GM23248 (cell line): ENCODE results near the gene TTYH3. TPM values are rescaled to one million over a fixed set of nuclear protein-coding genes. Genes with fewer than 3 reads are reported as not detected.

Experiments
- DNase-seq: peaks from one replicate; pipeline ENCODE4 v3.0.0-alpha.2; 2015
- H2AFZ ChIP-seq: fragments of 200-600 bp; sonication (generic); 2 replicates; pipeline ENCODE4 v1.6.1; 2016; ENCODE audit warnings: antibody characterized with exemption
- H3F3A ChIP-seq: fragments of 200-600 bp; sonication (generic); 2 replicates; pipeline ENCODE4 v1.6.1; 2016; ENCODE audit warnings: mild to moderate bottlenecking, antibody characterized with exemption, mixed run types; ENCODE audit not compliant: insufficient read depth
- H3K27ac ChIP-seq: fragments of 200-600 bp; sonication (generic); 2 replicates; pipeline ENCODE4 v1.5.1; 2016; ENCODE audit warnings: mild to moderate bottlenecking
- H3K27me3 ChIP-seq: fragments of 200-600 bp; sonication (generic); replicated peaks from 2 replicates; pipeline ENCODE4 v1.6.1; 2016; ENCODE audit warnings: mild to moderate bottlenecking; ENCODE audit not compliant: insufficient read depth
- H3K36me3 ChIP-seq: fragments of 200-600 bp; sonication (generic); 2 replicates; pipeline ENCODE4 v1.6.1; 2016; ENCODE audit warnings: low read depth, mild to moderate bottlenecking
- H3K4me1 ChIP-seq: fragments of 200-600 bp; sonication (generic); 2 replicates; pipeline ENCODE4 v1.6.1; 2016; ENCODE audit warnings: mild to moderate bottlenecking; ENCODE audit not compliant: insufficient read depth
- H3K4me2 ChIP-seq: fragments of 200-600 bp; sonication (generic); one replicate; pipeline ENCODE4 v1.6.1; 2016; ENCODE audit warnings: mild to moderate bottlenecking; ENCODE audit not compliant: unreplicated experiment
- H3K4me3 ChIP-seq: fragments of 200-600 bp; sonication (generic); 2 replicates; pipeline ENCODE4 v1.5.1; 2016; ENCODE audit warnings: mild to moderate bottlenecking
- H3K79me2 ChIP-seq: fragments of 200-600 bp; sonication (generic); 2 replicates; pipeline ENCODE4 v1.6.1; 2016; ENCODE audit warnings: mild to moderate bottlenecking; ENCODE audit not compliant: insufficient read depth
- H3K9ac ChIP-seq: fragments of 200-600 bp; sonication (generic); 2 replicates; pipeline ENCODE4 v1.6.1; 2016; ENCODE audit warnings: mild to moderate bottlenecking
- H3K9me2 ChIP-seq: fragments of 200-600 bp; sonication (generic); 2 replicates; pipeline ENCODE4 v1.6.1; 2016; ENCODE audit warnings: mixed run types, mild to moderate bottlenecking, moderate library complexity; ENCODE audit not compliant: insufficient read depth
- H3K9me3 ChIP-seq: fragments of 200-600 bp; sonication (generic); one replicate; pipeline ENCODE4 v1.6.1; 2017; ENCODE audit warnings: low read depth
- H4K20me1 ChIP-seq: fragments of 200-600 bp; sonication (generic); 2 replicates; pipeline ENCODE4 v1.6.0; 2016; ENCODE audit not compliant: insufficient read depth
- EZH2 ChIP-seq: fragments of 200-600 bp; sonication (generic); IDR thresholded peaks from 2 replicates; pipeline ENCODE4 v1.6.1; 2018; ENCODE audit warnings: antibody characterized with exemption, mild to moderate bottlenecking; ENCODE audit not compliant: insufficient read depth, poor library complexity, severe bottlenecking
- EZH2phosphoT487 ChIP-seq: fragments of 200-600 bp; sonication (generic); IDR thresholded peaks from 2 replicates; pipeline ENCODE4 v1.6.1; 2018; ENCODE audit warnings: antibody characterized with exemption, moderate library complexity, mild to moderate bottlenecking, low read depth; ENCODE audit not compliant: insufficient read depth
- WGBS, 2 experiments: methylation state at CpG; one replicate each; pipeline ENCODE4 v1.1.6; 2015 to 2017; ENCODE audit warnings: low lambda C conversion rate in 2 of 2, low coverage in 1 of 2; ENCODE audit errors: missing lambda C conversion rate in 2 of 2; 5-methylcytosine and 5-hydroxymethylcytosine counted together
- in situ Hi-C: fragments of 300-500 bp; cut with MboI; formaldehyde crosslinking; loops from 2 replicates; pipeline ENCODE4 v1.15.0; 2020
- polyA plus RNA-seq: library from polyadenylated mRNA; unstranded; fragments of >200 nt; fragmentation: Nextera tagmentation; extraction: Ambion mirVana; gene quantifications from 2 replicates; pipeline ENCODE4 v1.2.1, GENCODE V29; 2016
- total RNA-seq: library from RNA; depleted of rRNA; stranded (reverse); fragments of >200 nt; shearing (Covaris generic); gene quantifications from 2 replicates; pipeline ENCODE4 v1.2.3, GENCODE V29; 2014; rRNA removed

TTYH3 gene
- total and polyA plus RNA-seq, 2 experiments from 2014 or later: 25.3 to 46.0 TPM

DNA sequence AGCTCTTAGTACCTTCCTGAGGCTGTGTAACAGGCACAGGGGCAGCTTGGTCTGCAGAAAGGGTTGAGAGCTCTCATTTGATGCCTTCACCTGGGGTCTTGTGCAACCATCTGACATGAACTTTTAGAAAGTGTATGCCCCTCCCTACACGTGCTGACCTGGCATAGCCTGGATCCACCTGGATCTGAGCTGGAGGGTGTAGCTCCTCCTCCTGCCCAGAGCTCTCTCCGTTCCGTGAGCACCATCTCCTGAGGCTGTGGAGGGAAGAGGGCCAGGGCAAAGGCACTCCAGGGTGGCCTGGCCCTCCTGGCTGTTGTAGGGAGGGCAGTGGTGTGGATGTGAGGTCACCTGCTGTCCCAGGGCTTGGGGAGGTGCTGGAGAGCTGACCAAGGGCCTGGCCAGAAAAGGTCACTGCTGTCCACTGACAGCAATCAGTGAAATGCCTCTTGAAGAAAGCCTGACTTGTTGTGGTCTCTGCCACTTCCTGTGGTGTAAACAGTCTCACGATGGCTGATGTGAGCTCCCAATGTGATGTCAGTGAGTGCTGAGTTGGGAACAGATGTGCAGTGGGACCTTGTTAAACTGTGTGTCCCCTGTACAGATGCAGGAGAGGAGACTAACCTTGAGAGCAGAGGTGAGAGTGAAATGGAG, 79.2 kb downstream of the TTYH3 start:
- no peak overlapping the region for H3K9ac ChIP-seq
- no peak overlapping the region for H2AFZ ChIP-seq
- no peaks in the 10 kb centered on the region for H4K20me1 ChIP-seq
- no peaks in the 10 kb centered on the region for H3K27me3 ChIP-seq
- in situ Hi-C loops: loop anchor here (25.0 kb wide), 1 partner anchor 451 kb away; no protein-coding TSS in a partner anchor
- H3K36me3 ChIP-seq: no peaks in the 10 kb centered on the region
- no peaks in the 10 kb centered on the region for H3F3A ChIP-seq
- no peaks in the 10 kb centered on the region for H3K9me2 ChIP-seq
- DNase-seq: no peak
- WGBS, 2 experiments: 63 to 66% methylated on average over 4 of the region's 4 CpGs
- TF ChIP-seq EZH2: no peak
- no peak for TF ChIP-seq EZH2phosphoT487
- no peaks in the 10 kb centered on the region for H3K9me3 ChIP-seq
- no peak overlapping the region for H3K27ac ChIP-seq
- H3K4me3 ChIP-seq: no peak overlapping the region
- no peak overlapping the region for H3K4me2 ChIP-seq
- no peaks in the 10 kb centered on the region for H3K79me2 ChIP-seq
- no peaks in the 10 kb centered on the region for H3K4me1 ChIP-seq

DNA sequence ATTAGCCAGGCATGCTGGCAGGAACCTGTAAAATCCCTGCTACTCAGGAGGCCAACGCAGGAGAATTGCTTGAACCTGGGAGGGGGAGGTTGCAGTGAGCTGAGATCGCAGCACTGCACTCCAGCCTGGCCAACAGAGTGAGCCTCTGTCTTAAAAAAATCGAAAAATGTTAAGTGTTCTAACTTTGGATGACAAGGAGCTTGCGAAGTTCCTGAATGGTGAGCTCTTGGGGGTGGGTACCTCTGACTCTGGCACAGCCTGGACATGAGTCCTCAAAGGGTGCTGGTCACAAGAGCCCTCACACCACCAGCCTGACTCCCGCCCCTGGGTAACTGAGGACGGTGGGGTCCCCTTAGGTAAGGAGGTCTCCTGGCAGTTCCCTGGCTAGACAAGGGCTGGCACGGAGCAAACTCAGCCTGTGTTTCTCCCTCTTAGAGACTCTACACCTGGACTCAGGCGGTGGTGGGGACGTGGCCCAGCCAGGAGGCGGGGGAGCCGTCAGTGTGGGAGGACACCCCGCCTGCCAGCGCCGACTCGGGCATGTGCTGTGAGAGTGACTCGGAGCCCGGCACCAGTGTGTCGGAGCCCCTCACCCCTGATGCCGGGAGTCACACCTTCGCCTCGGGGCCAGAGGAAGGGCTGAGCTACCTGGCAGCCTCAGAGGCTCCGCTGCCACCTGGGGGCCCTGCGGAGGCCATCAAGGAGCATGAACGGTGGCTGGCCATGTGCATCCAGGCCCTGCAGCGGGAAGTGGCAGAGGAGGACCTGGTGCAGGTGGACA, 80.3 kb downstream of the TTYH3 start:
- 80 to 83% methylated on average over 25 of the region's 25 CpGs for WGBS, 2 experiments
- TF ChIP-seq EZH2phosphoT487: no peak
- TF ChIP-seq EZH2: no peak
- no peak overlapping the region for H3K4me3 ChIP-seq

DNA sequence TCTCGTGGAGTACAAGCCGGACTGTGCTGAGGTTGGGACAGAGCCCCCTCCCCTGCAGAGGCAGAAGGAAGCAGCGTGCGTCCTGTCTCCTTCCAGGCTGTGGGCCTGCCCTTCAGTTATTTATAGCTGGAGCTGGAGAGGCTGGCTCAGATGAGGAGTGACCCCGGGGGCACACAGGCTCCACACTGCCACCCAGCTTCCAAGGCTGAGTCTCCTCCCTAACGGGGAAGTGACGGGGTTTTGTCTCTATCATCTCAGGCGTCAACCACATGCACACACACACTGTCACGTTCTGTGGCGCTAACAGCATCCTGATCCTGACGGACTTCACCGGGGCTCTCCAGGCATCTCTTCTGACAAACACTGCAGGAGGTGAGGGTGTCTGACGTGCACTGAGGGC, 81.6 kb downstream of the TTYH3 start:
- no peaks in the 10 kb centered on the region for H3K9me2 ChIP-seq
- no peaks in the 10 kb centered on the region for H3K79me2 ChIP-seq
- no peak overlapping the region for H2AFZ ChIP-seq
- H3F3A ChIP-seq: no peaks in the 10 kb centered on the region
- 78 to 79% methylated on average over 13 of the region's 13 CpGs for WGBS, 2 experiments
- no peak overlapping the region for H3K4me3 ChIP-seq
- H3K4me2 ChIP-seq: no peak overlapping the region
- DNase-seq: no peak
- H3K27me3 ChIP-seq: no peaks in the 10 kb centered on the region
- no peaks in the 10 kb centered on the region for H4K20me1 ChIP-seq
- no peak for TF ChIP-seq EZH2
- TF ChIP-seq EZH2phosphoT487: no peak
- H3K4me1 ChIP-seq: no peaks in the 10 kb centered on the region
- H3K36me3 ChIP-seq: no peaks in the 10 kb centered on the region
- in situ Hi-C loops: loop anchor here (25.0 kb wide), 1 partner anchor 449 kb away; no protein-coding TSS in a partner anchor
- H3K27ac ChIP-seq: no peak overlapping the region
- no peaks in the 10 kb centered on the region for H3K9me3 ChIP-seq
- no peak overlapping the region for H3K9ac ChIP-seq

More for the DNA sequence above, 80.3 kb downstream of the TTYH3 start:
- no peak overlapping the region for H2AFZ ChIP-seq
- no peaks in the 10 kb centered on the region for H3F3A ChIP-seq
- H3K27ac ChIP-seq: no peak overlapping the region
- H3K4me2 ChIP-seq: no peak overlapping the region
- H3K9me2 ChIP-seq: no peaks in the 10 kb centered on the region
- H3K9me3 ChIP-seq: no peaks in the 10 kb centered on the region
- no peaks in the 10 kb centered on the region for H3K27me3 ChIP-seq
- DNase-seq: no peak
- in situ Hi-C loops: loop anchor here (25.0 kb wide), 1 partner anchor 450 kb away; no protein-coding TSS in a partner anchor
- no peaks in the 10 kb centered on the region for H3K36me3 ChIP-seq
- H3K79me2 ChIP-seq: no peaks in the 10 kb centered on the region
- no peaks in the 10 kb centered on the region for H4K20me1 ChIP-seq
- no peaks in the 10 kb centered on the region for H3K4me1 ChIP-seq
- H3K9ac ChIP-seq: no peak overlapping the region

DNA sequence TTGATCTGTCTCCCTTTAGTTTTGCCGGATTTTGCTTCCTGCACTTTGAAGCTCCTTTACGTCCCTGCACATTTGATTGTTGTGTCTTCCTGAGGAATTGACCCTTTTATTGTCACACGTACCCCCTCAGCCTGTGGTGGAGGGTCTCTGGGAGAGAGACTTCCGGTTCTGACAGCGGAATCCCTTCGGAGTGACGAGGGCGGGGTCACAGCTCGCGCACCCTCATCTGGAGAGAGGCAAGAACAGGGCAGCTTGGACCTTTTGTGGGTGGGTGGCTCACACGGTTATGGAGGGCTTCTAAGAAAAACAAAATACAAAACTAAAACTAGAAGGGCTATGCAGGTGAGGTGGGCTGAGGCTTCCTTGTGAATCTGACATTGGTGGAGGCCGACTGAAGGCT, 82.2 kb downstream of the TTYH3 start:
- WGBS, 2 experiments: 75 to 76% methylated on average over 12 of the region's 12 CpGs
- in situ Hi-C loops: loop anchor here (25.0 kb wide), 1 partner anchor 448 kb away; no protein-coding TSS in a partner anchor
- Histone ChIP-seq H3K9ac (no peak overlapping the region), H2AFZ (no peak overlapping the region), H3K79me2 (no peaks in the 10 kb centered on the region), H3K27me3 (no peaks in the 10 kb centered on the region), H3K36me3 (no peaks in the 10 kb centered on the region), H3K9me2 (no peaks in the 10 kb centered on the region), H3K4me3 (no peak overlapping the region), H3K27ac (no peak overlapping the region), H4K20me1 (no peaks in the 10 kb centered on the region), H3K4me2 (no peak overlapping the region), H3K9me3 (no peaks in the 10 kb centered on the region), H3K4me1 (no peaks in the 10 kb centered on the region), H3F3A (no peaks in the 10 kb centered on the region)
- TF ChIP-seq EZH2phosphoT487: no peak
- no peak for TF ChIP-seq EZH2
- no peak for DNase-seq

Other genes with a start within 250 kb of the TTYH3 start
- 9.0 and 10.6 TPM in 2 replicates for gene CHST12, start 228.4 kb upstream of the TTYH3 start, total RNA-seq
- 33.7 and 36.8 TPM in 2 replicates for gene CHST12, start 228.4 kb upstream of the TTYH3 start, polyA plus RNA-seq
- gene GRIFIN, start 155.6 kb upstream of the TTYH3 start, total RNA-seq: not detected in 2 replicates
- gene GRIFIN, start 155.6 kb upstream of the TTYH3 start, polyA plus RNA-seq: not detected in 2 replicates
- gene LFNG, start 112.2 kb upstream of the TTYH3 start, total RNA-seq: 2.0 and 3.6 TPM in 2 replicates
- gene LFNG, start 112.2 kb upstream of the TTYH3 start, polyA plus RNA-seq: 0.18 and 0.19 TPM in 2 replicates
- 37.9 and 39.7 TPM in 2 replicates for gene BRAT1, start 76.5 kb upstream of the TTYH3 start, total RNA-seq
- 28.6 and 32.4 TPM in 2 replicates for gene BRAT1, start 76.5 kb upstream of the TTYH3 start, polyA plus RNA-seq
- gene IQCE, start 73.0 kb upstream of the TTYH3 start, total RNA-seq: 14.9 and 24.4 TPM in 2 replicates
- gene IQCE, start 73.0 kb upstream of the TTYH3 start, polyA plus RNA-seq: 12.1 and 14.7 TPM in 2 replicates
- 3.4 and 4.4 TPM in 2 replicates for gene AMZ1, start 56.2 kb downstream of the TTYH3 start, total RNA-seq
- gene AMZ1, start 56.2 kb downstream of the TTYH3 start, polyA plus RNA-seq: 5.9 TPM in 2 replicates
- 13.8 and 24.3 TPM in 2 replicates for gene GNA12, start 212.3 kb downstream of the TTYH3 start, total RNA-seq
- gene GNA12, start 212.3 kb downstream of the TTYH3 start, polyA plus RNA-seq: 11.2 and 11.5 TPM in 2 replicates